NOMO-1 (cell line): ENCODE measurements around the gene ERC1.
A peak's percentile ranks its signal among the peaks of the same experiment; 100 is the strongest.
"Not testable (repeated sequence)": the region's sequence is repeated elsewhere in the genome, so short reads cannot be mapped to it uniquely, and the experiment has no call there.

Source experiments
- DNase-seq, 2 experiments: peaks; one replicate each; lab custom pipeline; 2025; ENCODE audit not compliant: unreplicated experiment in 2 of 2; lab: John Stamatoyannopoulos, UW

Gene ERC1

DNA sequence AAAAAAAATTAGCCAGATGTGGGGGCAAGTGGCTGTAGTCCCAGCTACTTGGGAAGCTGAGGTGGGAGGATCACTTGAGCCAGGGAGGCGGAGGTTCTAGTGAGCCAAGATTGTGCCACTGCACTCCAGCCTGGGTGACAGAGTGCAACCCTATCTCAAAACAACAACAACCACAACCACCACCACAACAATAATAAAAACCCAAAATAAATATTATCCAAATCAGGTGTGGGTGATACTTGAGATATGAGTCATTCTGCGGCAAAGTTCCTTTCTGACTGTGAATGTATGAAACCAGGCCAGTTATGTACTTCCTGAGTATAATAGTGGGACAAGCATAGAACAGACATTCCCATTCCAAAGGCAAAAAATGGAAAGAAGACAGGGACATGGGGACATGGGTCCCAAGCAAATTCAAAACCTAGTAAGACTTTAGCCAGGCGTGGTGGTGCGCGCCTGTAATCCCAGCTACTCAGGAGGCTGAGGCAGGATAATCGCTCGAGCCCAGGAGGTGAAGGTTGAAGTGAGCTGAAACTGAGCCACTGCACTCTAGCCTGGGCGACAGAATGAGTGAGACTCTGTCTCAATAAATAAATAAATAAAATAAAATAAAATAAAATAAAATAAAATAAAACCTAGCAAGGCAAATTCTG, 9.7 kb upstream of the ERC1 start:
- DNase-seq = no peak

DNA sequence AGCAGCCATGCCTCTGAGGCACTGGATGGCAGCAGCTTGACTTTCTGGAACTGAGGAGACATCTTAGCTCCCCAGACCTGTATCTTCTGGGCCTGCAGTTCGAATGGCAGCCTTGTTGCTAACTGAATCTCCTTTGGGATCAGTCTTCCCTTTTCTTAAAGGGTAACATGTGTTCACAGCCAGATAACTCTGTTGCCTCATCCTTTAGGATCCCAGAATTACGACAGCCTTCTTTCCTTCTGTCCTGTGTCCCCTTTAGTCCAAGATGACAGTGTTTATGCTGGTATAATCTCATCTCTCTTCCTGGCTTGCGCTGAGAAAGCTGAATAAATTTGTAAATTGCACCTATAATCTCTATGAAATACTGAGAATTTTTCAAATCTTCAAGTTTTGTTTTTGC, 9.1 kb upstream of the ERC1 start:
- no peak for DNase-seq

DNA sequence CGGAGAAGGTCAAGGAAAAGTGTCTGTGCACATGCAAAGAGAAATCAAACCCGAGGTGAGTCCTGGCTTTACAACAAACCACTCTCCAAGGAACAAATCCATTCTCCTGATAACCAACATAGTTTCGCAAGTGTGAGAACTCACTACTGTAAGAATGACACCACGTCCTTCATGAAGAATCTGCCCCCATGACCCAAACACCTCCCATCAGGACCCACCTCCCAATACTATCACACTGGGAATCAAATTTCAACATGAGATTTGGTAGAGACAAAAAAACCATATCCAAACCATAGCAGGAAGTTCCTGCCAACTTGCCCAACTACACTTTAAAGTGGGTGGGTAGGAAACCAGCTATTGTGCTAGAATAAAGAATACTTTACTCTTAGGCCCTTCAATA, 2.4 kb upstream of the ERC1 start:
- DNase-seq = no peak

DNA sequence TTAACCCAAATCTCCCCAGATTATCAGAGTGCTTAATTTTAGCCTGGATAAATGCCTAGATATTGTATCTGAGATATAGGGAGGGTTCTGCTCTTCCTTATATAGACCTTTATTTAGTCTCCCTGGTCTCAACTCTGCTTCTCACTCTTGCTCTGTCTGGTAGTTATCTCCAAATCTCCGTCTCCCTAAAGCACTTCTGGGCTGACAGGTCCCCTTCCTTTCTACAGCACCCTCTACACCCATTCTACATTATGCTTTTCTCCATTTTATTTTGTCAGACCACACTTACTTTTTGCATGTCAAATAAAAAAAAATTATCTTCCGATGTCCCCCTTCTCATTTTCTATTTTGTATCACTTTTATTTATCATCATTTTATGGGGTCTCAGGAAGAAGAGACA, 2.0 kb upstream of the ERC1 start:
- no peak for DNase-seq

DNA sequence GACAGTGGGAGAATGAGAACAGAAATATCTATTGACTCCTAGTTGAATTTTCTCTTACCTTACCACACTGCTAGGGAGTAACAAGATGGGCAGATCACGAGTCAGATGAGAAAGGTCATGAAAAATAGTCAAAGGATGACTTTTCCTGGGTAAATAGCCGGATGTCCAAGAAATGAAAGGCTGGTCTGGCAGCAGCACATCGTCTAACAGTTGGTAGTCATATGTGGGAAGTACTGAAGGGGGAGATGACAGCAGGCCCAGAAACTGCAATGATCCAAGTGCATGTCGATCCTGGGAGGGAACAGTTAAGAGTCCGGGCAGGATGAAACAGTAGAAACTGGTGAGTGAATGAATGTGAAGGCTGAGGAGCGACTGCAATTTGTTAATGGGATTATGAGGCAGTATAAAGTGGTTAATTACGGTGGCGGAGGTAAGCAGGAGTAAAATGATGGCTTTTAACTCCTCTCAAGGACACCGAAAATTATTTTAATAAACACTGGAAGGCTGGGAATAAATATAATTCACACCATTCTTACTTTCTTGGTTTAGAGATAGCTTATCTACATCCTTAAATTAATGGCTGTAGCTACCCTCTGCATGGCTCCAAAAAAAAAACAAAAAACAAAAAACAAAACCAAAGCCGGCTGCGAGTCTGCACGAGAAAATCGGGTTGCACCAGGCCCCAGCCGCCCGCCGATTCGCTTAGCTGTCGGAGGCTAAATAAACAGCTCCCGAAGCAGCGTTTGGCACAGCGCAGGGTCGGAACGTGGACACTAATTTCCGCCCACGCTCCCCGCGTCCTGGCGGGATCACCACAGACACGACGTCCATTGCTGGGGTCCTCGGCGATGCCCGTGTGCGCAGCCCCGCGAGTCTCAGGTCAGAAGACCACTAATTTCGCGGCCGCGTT, 1.0 kb upstream of the ERC1 start:
- DNase-seq = peak; percentile 40

DNA sequence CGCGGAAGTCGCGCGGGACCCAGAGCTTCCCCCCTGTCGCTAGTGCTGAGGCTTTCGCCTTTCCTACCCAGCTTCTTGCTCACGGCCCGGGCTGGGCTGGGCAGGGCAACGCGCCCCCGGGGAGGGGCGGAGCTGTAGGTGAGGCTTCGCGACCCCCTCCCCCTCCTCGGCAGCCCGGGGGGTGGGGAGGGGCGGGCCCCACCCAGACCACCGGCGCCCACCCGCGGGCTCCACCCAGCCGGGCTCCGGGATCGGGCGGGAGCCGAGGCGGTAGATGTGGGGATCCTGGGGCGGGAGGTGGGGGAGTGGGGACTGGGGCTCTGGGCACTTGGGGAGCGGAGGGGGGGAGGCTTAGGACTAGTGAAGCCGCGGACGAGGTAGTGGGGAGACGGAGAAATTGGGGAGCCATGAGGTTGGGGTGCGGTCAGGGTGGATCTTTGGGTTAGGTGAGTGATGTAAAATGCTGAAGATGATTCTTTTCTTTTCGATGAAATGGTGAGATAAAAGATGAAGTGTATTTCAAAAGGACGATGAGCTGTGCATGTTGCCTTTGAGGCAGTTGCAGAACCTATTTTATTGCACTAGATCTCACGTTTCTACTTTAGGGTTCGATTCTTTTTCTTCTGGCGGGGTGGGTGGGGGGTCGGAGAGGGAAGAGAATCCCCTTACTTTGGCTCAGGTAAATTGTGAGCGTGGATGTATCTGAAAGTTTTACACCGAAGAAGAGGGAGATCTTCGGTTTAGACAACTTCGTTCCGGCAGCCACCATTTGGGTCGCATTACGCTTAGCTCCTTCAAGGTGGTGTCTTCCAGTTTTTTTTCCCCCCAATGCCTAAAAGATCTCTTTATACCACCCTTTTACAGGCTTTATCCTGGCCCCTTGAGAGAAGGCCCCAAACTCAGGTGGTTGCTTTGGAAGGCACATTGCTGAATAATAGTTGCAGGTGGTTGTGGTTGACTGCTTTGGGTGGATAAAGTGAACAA, 619 bp downstream of the ERC1 start:
- no peak for DNase-seq

DNA sequence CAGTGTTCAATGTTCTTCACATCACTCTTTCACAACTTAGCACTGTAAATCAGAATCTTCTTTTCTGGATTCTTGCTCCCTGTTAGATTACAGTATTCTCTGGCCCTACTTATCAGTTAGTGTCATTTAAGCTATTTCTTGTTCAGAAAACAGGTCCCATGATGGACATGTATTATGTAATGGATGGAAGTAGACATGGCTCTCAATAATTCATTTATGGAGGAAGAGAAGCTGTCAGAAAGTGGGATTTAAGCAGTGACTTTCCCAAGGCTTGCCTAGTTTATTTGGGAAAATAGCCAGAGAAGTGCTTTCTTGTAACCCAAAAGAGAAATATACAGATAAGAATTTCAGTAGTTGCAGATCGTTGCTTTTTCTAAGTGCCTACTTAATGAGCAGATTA, 1.6 kb downstream of the ERC1 start:
- no peak for DNase-seq

DNA sequence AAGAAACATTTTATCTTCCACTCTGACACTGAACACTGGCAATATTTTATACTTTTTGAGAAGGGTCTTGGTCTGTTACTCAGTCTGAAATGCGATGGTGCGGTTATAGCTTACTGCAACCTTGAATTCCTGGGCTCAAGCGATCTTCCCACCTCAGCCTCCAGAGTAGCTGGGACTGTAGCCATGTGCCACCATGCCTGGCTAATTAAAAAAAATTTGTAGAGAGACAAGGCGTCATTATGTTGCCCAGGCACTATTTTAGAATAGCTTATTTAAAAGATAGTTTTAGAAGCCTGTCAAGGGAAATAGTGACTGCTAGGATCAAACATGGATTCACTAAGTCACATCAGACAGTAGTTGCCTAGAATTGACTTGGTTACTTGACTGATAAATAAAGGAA, 5.9 kb downstream of the ERC1 start:
- no peak for DNase-seq

DNA sequence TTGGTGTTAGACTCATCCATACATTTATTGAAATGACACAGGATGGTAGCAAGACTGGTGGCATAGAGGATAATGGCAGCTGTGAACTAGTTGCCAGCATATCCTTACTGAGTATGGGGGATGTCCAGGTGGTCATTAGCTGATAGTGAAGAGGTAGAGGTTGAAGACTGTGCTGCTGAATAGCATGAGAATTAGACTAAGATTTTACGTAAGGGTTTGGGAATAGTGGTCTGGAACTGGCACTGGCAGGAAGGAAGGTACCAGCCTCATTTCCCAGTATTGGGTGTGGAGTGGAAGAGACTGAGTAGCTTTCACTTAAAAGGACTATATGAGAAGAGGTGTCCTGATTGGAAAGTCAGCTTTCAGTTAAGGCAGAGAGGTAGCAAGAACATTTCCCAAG, 6.5 kb downstream of the ERC1 start:
- no peak for DNase-seq

DNA sequence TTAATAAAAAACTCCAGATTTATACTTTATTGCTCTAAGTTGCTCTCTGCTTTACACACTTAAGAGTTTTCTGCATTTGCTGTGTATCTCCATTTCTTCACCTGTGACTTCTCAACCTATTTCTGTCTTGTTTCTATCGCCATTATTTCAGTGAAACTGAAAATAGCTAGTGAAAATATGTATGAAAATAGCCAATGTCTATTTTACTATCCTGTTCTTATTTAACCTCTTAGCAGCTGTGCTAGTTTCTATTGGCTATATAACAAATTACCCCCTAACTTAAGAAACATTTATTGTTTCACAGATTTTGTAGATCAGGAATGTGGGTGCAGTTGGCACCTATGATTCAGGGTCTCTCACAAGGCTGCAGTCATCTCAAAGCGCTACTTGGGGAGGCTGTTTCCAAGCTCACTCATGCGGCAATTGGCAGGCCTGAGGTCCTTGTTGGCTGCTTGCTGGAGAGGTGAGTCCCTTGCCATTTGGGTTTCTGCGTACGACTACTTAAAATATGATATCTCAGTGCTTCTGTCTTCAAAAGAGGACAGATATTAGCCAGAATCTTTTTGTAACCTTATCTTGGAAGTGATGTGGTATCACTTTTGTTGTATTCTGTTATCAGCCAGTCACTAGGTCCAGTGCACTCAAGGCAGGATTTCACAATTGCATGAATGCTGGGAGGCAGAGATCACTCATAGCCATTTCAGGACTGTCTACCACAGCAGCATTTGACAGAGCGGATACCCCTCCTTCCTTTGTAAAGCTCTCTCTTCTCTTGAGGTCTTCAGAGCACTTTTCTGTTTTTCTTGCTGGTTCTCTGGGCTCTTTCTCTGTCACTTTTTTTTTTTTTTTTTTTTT, 7.2 kb downstream of the ERC1 start:
- DNase-seq = no peak

DNA sequence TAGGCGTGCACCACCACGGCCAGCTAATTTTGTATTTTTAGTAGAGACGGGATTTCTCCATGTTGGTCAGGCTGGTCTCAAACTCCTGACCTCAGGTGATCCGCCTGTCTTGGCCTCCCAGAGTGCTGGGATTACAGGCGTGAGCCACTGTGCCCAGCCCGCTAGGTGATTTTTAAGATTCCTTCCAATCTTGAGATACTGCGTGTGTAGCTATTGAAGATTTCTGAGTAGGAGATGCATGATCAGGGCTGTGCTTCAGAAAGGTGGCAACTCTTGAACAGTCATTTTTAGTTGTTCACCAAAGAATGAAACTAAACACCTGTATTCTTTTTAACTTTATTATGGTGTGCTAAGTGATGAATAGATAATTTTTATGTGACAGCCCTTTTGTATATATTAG, 8.7 kb downstream of the ERC1 start:
- DNase-seq = not testable (repeated sequence)

DNA sequence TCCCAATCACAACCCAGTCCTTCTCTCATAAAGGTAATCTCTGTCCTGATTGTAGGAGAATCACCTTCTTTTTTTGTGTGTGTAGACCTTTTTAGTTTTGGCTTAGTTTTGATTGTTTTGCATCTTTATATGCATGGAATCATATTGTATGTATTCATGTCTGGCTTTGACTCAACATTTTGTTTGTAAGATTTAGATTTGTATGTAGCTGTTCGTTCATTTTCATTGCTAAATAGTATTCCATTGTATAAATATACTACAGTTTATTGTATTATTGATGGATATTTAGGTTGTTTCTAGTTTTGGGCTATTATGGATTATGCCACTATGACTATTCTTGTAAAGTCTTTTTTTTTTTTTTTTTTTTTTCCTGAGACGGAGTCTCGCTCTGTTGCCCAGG, 10.5 kb downstream of the ERC1 start:
- DNase-seq = no peak

DNA sequence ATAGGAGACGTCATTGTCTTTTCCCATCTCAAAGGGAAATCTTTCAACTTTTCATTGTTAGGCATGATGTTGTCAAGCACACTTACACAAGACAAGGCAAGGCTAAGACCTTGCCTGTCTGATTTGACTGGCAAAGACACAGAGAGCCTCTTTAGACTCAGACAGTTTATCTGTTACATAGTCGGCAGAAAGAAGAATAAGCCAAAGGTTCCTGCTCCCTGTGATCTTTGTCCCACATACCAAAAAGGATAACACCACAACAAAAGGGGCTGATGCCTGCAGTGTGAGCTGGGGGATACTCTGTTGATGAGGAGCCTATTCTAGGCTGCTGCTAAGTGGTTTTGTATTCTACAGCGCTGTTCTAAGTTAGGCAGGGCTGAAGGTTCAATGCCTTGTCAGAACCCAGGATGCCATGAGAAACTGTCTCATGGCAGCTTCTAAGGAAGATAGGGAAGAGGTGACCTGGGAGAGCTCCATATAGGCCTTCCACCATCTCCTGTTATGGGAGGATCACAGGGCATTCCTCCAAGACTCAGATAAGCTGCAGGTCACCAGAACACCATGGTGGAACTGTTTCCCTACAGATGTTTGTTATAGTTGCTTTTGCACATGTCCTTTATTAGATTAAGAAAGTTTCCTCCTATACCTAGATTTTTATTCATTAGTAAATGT, 12.7 kb downstream of the ERC1 start:
- DNase-seq = no peak

DNA sequence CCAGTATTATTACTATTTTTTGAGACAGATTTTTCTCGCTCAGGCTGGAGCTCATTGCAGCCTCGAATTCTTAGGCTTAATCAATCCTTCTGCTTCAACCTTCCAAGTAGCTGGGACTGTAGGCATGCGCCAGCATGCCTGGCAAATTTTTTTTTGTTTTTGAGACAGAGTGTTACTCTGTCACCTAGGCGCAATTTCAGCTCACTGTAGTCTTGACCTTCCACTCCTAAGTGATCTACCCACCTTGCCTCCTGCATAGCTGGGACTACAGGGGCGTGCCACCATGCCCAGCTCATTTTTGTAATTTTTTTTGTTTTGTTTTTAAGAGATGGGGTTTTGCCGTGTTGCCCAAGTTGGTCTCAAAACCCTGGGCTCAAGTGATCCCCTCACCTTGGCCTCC, 15.2 kb downstream of the ERC1 start:
- no peak for DNase-seq

DNA sequence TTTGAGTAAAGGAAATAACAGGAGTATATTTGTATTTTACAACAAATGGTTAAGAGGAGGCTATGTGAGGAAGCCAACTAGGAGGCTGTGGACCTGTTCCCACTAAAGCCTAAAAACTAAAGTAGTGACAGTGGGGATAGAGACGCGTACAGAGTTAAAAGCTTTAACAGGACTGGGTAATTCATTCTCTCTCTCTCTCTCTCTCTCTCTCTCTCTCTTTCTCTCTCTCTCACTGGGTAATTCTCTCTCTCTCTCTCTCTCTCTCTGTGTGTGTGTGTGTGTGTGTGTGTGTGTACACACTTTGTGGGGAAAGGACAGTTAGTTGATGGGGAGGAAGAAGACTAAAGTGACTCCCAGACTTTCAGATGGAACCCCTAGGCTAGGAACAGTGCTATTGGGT, 16.3 kb downstream of the ERC1 start:
- DNase-seq = no peak

DNA sequence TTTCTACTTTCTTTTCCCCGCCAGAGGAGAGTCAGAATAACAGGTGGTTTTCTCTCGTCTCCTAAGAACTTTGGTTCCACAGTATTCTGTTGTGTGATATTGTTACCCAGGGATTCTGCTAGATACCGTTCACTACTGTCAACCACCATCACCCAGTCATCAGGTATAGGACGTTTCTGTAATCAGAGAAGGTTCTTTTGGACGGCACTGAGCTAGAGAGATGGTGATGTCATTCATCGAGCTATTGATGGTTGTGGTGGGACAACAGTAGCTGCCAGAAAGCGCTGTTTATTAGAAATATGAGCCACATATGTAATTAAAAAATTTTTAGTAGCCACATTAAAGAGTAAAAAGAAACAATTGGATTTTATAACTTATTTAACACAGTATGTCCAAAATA, 17.0 kb downstream of the ERC1 start:
- no peak for DNase-seq

DNA sequence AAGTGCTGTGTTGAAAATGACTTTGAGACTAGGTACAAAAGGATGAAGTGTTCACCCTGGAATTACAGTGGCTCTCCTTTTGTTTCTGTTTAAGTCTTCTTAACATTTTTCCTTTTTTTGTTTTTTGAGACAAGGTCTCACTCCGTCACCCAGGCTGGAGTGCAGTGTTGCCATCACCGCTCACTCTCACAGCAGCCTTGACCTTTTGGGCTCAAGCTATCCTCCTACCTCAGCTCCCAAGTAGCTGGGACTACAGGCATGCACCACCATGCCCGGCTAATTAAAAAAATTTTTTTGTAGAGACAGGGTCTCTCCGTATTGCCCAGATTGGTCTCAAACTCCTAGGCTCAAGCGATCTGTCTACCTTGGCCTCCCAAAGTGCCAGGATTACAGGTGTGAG, 20.1 kb downstream of the ERC1 start:
- DNase-seq = no peak

DNA sequence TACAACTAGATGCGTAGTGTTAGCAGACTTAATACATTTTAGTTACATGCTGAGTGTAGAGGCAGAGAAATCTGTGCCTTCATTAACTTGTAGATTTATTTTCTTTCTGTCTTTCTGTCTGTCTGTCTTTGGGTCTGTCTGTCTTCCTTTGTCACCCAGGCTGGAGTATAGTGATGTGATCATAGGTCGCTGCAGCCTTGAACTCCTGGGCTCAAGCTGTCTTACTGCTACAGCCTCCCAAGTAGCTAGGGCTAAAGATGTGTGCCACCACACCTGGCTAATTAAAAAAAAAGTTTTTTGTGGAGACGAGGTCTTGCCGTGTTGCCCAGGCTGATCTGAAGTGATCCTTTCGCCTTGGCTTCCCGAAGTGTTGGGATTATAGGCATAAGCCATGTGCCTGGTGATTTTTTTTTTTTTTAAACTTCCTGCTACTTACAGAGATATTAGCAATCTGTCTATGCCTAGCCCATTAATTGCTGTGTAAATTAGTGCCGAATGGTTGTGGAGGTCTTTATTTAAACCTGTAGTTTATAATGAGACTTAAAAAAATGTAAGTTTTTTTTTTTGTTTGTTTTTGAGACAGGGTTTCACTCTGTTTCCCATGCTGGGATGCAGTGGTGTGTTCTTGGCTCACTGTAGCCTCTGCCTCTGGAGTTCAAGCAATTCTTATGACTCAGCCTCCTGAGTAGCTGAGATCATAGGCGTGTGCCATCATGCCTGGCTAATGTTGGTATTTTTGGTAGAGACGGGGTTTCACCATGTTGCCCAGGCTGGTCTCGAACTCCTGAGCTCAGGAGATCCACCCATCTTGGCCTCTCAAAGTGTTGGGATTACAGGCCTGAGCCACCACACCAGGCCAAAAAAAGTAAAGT, 22.8 kb downstream of the ERC1 start:
- DNase-seq = no peak

DNA sequence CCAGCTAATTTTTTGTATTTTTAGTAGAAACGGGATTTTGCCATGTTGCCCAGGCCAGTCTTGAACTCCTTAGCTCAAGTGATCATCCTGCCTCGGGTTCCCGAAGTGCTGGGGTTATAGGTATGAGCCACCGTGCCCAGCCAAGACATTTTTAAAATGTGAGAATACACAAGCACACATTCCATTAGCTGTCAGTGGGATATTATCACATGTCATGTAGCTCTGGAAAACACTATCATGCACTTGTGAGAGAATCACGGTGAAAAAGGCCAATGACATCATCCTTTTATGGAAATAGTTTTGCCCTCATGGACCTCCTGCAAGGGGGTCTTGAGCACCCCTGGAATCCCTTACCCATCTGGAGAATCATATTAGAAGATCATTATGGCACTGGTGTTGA, 28.3 kb downstream of the ERC1 start:
- no peak for DNase-seq
